Left ventricle myocardium superior (tissue), 1 donor: ENCODE data around the gene MSRB3. TPM values are rescaled to one million over a fixed set of nuclear protein-coding genes. Genes with fewer than 3 reads are reported as not detected.
A peak's percentile ranks its signal among the peaks of the same experiment; 100 is the strongest.

Experiments used
- ATAC-seq: fragments of 200-7000 bp; cut with Tn5 transposase; one replicate; pipeline ENCODE4 v1.9.1; 2020; ENCODE audit warnings: mild to moderate bottlenecking, moderate library complexity
- DNase-seq: peaks from one replicate; pipeline ENCODE4 v3.0.0-alpha.2; 2020
- intact Hi-C: fragments of 100-400 bp; cut with micrococcal nuclease; formaldehyde crosslinking; loops from one replicate; pipeline ENCODE4 v1.11.0; 2022
- total RNA-seq: library from RNA; stranded (reverse); fragmentation: NEBNext Ultra II Directional; extraction: Animal tissue kit (Norgen Biotek cat#: 25700); gene quantifications from one replicate; pipeline ENCODE4 v1.2.1, GENCODE V29; 2021
- donor health status: DM: no; HTN: yes; CAD: no; lungs with severe emphysema.

The MSRB3 gene
- total RNA-seq, 1 donor from 2014 or later = 150 TPM

- intact Hi-C loops = no loop called here
- ATAC-seq (peak; percentile 37), DNase-seq (no peak)
Measured at GRCh38 chr12:65367396-65367795, 88.9 kb downstream of the MSRB3 start.

GRCh38 chr12:65368055-65368454 is 89.6 kb downstream of the MSRB3 start:
- ATAC-seq (no peak), DNase-seq (no peak)
- intact Hi-C loops = no loop called here

GRCh38 chr12:65372574-65372973 is 94.1 kb downstream of the MSRB3 start:
- DNase-seq (no peak), ATAC-seq (no peak)
- intact Hi-C loops = no loop called here

GRCh38 chr12:65384240-65384639 is 105.8 kb downstream of the MSRB3 start:
- DNase-seq (no peak), ATAC-seq (no peak)
- intact Hi-C loops = no loop called here

GRCh38 chr12:65387396-65387795 is 108.9 kb downstream of the MSRB3 start:
- DNase-seq (no peak), ATAC-seq (no peak)
- intact Hi-C loops = no loop called here

- intact Hi-C loops = no loop called here
- ATAC-seq = no peak
- no peak for DNase-seq
Measured at GRCh38 chr12:65389436-65389835, 111.0 kb downstream of the MSRB3 start.

- ATAC-seq (no peak), DNase-seq (no peak)
- intact Hi-C loops = no loop called here
Measured at GRCh38 chr12:65391711-65392110, 113.2 kb downstream of the MSRB3 start.

- intact Hi-C loops = no loop called here
- ATAC-seq (no peak), DNase-seq (no peak)
Measured at GRCh38 chr12:65392491-65392890, 114.0 kb downstream of the MSRB3 start.

GRCh38 chr12:65403188-65403587 is 124.7 kb downstream of the MSRB3 start:
- DNase-seq (no peak), ATAC-seq (no peak)
- intact Hi-C loops = no loop called here

GRCh38 chr12:65407388-65408149 is 129.1 kb downstream of the MSRB3 start:
- ATAC-seq (no peak), DNase-seq (no peak)
- intact Hi-C loops = no loop called here

GRCh38 chr12:65408441-65408840 is 130.0 kb downstream of the MSRB3 start:
- DNase-seq (no peak), ATAC-seq (no peak)
- intact Hi-C loops = no loop called here

GRCh38 chr12:65409726-65410125 is 131.2 kb downstream of the MSRB3 start:
- ATAC-seq (no peak), DNase-seq (no peak)
- intact Hi-C loops = no loop called here

GRCh38 chr12:65411171-65411570 is 132.7 kb downstream of the MSRB3 start:
- intact Hi-C loops = no loop called here

GRCh38 chr12:65414526-65414925 is 136.0 kb downstream of the MSRB3 start:
- intact Hi-C loops = no loop called here
- ATAC-seq = no peak

More at GRCh38 chr12:65411171-65411570, 132.7 kb downstream of the MSRB3 start:
- ATAC-seq (no peak), DNase-seq (no peak)

GRCh38 chr12:65415826-65416225 is 137.3 kb downstream of the MSRB3 start:
- intact Hi-C loops = no loop called here
- DNase-seq (no peak), ATAC-seq (no peak)

More at GRCh38 chr12:65414526-65414925, 136.0 kb downstream of the MSRB3 start:
- no peak for DNase-seq

GRCh38 chr12:65419284-65420072 is 141.0 kb downstream of the MSRB3 start:
- intact Hi-C loops = no loop called here
- DNase-seq = no peak
- ATAC-seq = no peak

GRCh38 chr12:65420941-65421340 is 142.5 kb downstream of the MSRB3 start:
- no peak for DNase-seq
- intact Hi-C loops = no loop called here
- no peak for ATAC-seq

- no peak for DNase-seq
- ATAC-seq = no peak
- intact Hi-C loops = no loop called here
Measured at GRCh38 chr12:65427646-65428045, 149.2 kb downstream of the MSRB3 start.

GRCh38 chr12:65430006-65430405 is 151.5 kb downstream of the MSRB3 start:
- intact Hi-C loops = no loop called here
- DNase-seq (no peak), ATAC-seq (no peak)

- DNase-seq (no peak), ATAC-seq (no peak)
- intact Hi-C loops = no loop called here
Measured at GRCh38 chr12:65430571-65431306, 152.3 kb downstream of the MSRB3 start.
